ELR (cell line): ENCODE data around the gene PRKCA.
"Not testable (repeated sequence)": the region's sequence is repeated elsewhere in the genome, so short reads cannot be mapped to it uniquely, and the experiment has no call there.

Source experiments
- DNase-seq: peaks from one replicate; pipeline ENCODE4 v3.0.0-alpha.2; 2015; ENCODE audit warnings: low read depth

Gene PRKCA

DNA sequence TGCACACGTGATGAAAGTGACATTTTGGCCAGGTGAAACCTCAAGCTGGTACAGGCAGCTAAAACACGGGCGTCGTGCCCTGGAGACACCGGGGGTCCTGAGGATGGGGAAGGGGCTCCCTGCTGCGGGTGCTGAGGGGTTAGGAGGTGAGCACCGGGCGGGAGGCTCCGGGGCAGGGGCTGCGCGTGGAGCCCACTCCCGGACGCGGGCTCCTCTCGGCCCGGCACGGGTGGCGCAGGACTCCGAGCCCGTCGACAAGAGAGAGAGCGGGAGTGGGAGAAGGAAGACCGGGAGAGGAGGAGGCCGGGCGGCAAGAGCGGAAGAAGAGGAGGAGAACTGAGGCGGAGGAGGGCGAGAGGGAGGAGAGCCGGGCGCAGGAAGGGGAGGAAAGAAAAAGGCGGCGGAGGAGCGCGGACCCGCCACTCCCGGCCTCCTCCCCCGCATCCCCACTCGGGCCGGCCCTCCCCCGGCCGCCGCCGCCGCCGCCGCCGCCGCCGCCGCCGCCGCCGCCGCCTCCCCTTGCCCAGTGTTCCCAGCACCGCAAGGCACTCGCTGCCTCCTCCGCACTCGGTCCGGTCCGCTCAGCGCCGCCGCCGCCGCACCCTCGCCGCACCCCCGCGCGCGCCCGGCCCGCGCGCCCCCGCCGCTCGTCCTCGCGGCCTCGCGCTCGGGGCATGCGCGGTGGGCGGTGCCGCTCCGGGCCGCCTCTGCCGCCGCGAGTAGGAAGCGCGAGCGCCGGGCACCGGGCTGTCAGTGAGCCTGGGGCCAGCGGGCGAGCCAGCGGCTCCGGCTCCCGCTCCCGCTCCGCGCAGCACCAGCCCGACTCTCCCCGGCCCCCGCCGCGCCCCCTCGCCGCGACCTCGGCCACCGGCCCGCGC, at the start of gene PRKCA:
Gene PRKCA (plus strand): TSS at position 750 of the 878 bp plus-strand sequence.
- DNase-seq, result peak; percentile 88

DNA sequence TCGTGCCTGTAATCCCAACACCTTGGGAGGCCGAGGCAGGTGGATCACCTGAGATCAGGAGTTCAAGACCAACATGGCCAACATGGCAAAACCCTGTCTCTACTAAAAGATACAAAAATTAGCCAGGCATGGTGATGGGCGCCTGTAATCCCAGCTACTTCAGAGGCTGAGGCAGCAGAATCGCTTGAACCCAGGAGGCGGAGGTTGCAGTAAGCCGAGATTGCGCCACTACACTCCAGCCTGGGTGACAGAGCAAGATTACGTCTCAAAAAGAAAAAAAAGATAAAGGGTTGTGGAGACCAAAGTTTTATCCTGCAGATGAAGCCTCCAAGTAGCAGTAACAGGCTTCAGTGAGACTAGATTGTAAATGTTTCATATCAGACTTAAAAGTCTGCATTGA, 49.0 kb upstream of the PRKCA start:
- DNase-seq, result not testable (repeated sequence)

DNA sequence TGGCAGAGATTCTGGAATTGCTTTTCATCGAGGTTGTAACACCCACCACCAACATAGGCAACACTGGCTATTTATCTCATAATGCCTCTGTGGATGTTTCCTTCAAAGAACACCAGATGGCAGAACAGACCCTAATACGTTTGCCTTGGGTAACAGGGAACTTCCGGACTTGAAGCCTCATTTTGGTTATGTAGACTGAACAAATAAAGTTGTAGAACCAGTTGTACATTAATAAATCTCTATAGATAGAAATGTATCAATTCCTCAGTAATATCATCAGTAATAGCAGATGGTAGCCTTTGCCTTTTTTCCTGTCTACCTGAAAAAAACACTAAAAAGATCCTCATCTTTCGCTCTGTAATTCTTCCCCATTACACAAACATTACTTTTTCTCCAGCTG, 47.3 kb upstream of the PRKCA start:
- DNase-seq, result peak; percentile 88

DNA sequence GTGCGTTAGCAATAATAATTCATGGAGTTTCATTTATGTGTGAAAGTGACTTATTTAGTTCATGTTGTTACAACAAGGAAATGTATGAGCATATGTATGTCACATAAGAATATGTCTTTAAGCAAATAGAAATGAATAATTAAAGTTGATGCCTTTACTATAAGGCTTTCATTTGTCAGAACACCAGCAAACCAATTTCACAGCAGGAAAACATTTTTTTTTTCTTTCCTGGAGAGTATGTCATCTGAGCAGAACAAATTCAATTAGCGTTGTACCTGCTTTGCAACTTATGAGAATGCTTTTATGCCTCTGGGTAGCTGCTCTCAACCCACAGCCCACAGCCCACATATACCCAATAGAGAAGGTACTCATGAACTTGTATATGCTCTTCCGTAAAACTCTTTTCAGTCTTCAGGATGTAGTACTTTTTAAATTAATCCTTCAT, 46.9 kb upstream of the PRKCA start:
- DNase-seq, result no peak

DNA sequence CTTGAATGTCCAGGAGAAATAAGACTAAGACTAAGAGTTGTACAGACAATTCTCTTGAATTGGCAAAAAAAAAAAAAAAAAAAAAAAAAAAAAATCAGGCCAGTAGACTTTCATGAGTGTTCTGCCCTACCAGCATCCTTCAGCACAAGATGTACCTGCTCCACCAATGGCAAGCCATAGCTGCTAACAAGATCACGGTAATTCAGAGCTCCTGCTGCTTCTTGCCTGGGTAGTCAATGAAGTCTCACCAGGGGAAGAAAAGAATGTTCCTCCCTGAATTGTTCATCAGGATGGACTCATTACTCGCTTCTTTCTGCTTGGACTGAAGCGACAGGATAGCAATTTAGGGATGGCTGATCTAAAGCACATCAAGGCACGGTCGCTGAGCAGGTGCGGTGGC, 42.1 kb upstream of the PRKCA start:
- DNase-seq, result no peak

DNA sequence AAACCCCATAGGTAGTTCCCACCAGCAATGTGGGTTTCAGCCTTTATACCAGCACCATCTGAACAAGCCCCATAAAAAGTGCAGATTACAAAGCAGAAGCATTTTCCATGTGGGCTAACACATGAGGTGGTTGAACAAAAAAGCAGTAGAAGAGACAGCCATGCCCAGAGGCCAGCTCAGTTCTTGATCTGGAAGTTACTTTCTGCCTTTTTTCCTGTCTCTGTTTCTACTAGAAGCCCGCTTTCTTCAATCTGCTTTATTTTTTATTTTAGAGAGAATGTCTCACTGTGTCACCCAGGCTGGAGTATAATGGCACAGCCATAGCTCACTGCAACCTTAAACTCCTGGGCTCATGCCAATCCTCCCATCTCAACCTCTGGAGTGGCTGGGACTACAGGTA, 41.7 kb upstream of the PRKCA start:
- no peak for DNase-seq

DNA sequence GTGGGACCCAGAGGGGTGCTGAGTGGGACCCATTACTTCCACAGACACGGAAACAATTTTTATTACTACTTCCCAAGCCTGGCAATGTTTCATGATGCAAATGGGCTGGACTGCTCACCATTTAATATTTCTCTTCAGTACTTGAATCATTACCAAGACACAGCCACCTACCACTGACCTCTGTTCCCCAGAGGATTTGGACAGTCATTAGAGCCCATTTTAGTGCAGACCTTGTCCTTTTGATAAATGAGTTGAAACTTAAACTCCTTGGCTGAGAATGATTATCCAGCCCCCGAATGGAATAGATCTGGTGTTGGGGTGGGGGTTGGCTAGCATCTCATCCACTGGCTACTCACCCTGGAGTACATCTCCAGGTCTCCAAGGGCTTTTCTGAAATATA, 39.6 kb upstream of the PRKCA start:
- no peak for DNase-seq

DNA sequence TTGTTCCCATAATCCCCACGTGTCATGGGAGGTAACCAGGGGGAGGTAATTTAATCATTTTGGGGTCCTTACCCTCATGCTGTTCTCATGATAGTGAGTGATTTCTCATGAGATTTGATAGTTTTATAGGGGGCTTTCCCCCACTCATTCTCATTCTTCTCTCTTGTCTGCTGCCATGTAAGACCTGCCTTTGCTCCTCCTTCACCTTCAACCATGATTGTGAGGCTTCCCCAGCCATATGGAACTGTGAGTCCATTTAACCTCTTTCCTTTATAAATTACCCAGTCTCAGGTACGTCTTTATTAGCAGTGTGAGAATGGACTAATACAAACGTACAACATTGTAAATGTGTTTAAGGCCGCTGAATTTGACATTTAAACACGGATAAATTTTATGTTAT, 37.7 kb upstream of the PRKCA start:
- DNase-seq, result no peak

DNA sequence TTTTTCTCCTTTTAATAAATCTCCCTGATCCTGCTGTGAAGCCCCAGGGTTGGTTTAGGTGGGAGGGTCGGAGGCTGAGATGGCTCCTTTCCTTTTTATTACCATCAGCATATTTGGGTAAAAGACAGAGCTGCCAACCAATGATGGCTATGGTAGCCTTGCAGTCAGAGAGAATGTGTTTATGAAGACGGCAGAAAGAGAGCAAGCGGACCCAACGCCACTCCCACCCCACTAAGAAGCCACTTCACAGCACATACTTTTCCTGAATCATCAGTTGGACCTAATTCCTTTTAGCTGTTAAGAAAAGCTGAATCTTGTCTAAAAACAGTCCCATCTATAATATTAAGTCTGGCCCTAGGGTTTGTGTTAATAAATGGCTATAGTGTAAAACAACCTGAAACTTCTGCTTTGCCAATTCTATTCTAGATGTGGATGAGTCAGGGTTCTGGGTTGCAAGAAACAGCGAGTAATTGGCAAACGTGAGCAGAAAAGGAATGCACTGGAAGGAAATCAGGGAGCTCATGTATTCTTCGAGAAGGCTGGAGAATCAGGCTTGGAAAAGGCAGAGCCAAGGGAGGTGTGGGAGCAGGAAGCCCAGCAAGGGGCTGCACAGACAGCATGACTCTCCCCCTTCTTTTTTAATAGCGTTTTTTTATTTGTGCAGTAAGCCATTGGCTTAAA, 34.0 kb upstream of the PRKCA start:
- peak; percentile 66 for DNase-seq

DNA sequence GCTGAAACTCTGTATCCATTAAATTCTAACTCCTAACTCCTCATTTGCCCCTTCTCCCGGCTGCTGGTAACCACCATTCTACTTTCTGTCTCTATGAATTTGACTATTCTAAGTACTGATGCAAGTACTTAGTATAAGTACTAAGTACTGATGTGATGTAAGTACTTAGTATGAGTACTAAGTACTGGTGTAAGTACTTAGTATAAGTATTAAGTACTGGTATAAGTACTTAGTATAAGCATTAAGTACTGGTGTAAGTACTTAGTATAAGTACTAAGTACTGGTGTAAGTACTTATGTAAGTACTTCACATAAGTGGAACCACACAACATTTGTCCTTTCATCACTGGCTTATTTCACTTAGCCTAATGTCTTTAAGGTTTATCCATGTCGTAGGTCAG, 32.3 kb upstream of the PRKCA start:
- no peak for DNase-seq

DNA sequence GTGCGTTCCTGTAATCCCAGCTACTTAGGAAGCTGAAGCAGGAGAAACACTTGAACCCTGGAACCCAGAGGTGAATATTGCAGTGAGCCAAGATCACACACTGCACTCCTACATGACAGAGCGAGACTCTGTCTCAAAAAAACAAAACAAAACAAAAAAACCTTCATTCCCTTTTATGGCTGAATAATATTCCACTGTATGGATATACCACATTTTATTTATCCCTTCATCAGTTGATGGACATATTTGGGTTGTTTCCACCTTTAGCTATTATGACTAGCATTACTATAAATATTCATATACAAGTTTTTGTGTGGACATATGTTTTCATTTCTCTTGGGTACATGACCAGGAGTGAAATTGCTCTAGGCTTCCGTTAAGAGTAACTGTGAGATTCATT, 30.9 kb upstream of the PRKCA start:
- no peak for DNase-seq

DNA sequence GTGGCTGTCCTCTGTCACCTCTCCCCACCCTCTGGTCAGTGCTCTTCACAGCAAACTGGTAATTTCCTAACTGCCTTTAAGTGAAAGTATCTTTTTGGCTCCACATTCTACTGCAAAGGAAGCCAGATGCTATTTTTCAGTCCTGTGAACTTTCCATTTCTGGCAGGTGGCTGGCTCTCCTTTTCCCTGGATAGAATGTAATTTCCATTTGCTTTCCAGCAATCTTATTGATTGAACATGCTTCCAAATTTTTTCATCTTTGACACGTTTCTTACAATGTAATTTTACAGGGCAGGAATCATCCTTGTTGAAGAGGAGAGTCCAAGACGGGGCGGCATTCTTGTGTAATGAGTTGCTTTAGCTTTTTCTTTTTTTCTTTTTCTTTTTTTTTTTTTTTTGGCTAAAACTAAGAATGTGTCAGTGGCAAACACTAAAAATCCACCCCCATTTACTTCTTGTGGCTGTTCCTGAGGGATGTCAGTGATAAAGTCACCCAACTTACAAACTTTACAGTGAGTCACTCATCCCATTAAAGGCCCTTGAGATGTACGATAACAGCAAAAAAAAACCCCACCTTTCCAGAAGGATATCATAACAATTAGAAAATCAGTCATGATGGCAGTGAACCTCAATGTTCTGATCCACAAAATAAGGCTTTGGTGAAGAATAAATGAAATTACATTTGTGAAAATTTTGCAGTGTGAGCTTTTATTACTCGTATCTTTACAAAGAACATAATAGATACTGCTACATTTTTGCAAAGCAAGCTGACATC, 29.4 kb upstream of the PRKCA start:
- DNase-seq, result peak; percentile 98

DNA sequence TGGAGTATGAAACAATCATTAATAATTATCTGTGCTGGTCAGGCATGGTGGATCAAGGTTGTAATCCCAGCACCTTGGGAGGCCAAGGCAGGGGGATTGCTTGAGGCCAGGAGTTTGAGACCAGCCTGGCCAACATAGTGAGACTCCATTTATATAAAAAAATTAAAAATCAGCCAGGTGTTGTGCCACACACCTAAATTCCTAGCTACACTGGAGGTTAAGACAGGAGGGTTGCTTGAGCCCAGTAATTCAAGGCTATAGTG, 28.9 kb upstream of the PRKCA start:
- DNase-seq, result no peak

DNA sequence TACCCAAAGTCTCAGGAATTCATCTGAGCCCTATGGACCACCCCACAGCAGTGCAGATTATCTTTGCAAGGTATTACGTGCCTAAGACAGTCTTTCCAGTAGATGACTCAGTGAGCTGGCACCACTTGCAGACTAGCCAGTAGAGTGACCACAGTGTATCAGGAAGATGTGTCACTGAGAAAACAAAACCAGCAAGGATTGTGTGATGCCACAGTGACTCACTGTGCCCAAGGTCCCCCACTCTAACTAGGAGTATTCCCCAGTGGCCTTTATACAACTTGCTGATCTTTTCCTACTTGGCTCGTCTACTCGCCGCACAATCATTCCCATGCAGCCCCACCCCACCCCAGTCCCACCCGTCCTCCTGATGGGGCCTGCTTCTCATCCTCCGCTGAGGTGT, 26.8 kb upstream of the PRKCA start:
- DNase-seq, result peak; percentile 99

DNA sequence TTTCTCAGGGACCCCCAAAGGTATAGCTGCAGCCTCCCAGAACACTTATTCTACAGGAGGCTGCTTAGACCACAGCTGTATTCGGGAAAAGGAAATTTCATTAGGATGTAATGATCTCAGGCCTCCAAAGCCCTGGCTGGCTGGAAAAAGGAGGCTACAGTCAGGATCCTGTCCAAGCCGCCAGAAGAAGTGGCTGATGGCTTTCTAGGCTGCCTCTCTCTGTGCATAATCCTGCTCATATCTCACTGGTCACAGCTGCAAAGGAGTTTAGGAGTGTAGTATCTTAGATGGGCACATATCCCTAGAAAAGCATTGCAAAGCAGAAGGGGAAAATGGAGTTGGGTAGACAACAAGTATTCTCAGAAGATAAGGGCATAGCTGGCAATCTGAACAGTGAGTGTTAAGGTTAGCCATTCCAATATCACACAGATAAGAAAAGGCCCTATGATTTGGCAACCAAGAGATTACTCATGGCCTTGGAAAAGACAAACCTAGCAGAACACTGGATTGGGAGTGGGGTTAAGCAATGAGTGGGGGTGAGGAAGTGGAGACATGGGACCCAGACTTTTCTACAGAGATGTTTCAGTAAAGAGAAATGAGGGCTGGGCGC, 26.0 kb upstream of the PRKCA start:
- peak; percentile 58 for DNase-seq

DNA sequence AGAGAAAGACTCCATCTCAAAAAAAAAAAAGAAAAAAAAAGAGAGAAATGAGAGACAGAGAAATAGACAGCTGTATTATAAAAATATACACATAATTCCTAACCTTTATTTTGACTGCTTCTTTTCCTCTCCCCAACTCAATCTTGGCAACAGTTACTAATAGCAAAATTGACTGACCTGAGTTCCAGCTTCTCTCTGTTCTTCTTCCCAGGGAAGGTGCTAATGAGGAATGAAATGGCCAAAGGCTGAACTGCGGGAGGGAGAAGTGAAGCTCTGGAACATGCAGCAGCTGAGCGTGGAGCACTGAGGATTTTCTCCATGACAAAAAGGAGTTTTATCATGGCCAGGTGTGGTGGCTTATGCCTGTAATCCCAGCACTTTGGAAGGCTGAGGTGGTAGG, 25.2 kb upstream of the PRKCA start:
- no peak for DNase-seq

DNA sequence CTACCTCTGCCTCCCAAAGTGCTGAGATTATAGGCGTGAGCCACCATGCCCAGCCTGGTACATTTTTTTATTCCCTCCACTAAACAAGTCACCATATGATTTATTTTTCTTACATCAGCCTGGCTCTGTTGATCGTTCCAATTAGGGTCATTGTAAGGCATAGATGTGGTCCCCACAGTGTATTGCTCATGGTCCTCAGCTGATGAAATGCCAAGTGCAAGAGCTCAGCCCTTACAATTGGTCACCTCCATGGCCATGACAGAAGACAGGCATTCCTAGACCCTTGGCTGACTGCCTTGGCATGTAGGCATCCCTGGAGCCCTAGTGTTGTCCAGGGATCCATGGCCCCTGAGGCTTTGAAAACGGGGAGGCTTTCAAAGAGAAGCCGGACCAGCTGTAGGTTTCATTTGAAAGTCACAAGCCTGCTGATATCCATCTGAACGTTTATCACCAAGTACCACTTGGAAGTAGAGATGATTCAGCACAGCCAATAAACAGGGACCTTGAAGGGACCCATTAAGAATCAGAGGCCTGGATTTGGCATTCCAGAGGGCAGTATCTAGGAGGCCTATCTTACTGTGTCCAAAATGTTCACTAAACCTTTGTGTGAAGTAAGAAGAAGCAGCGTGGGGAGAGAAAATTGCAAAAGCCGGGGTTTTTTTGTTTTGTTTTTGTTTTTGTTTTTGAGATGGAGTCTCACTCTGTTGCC, 20.6 kb upstream of the PRKCA start:
- no peak for DNase-seq

DNA sequence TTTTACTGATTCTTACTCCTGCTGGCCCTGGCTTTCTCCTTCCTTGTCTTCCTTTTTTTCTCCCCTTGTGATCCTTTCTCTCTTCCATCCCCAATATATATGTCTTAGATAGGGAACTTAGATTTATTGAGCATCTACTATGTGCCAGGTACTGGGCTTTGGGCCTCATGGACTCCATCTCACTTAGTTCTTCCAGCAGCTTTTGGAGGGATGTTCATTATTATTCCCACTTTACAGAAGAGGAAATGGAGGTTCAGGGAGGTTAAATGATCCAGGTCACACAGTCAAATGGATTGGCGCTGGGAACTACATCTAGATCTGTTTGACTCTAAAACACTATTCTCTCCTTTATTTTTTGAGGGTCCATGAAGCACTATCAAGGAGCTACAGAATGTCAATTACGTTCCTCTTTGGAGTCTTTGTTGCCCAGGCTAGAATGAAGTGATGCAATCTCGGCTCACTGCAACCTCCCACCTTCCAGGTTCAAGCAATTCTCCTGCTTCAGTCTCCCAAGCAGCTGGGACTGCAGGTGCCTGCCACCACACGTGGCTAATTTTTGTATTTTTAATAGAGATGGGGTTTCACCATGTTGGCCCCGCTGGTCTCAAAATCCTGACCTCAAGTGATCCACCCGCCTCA, 19.0 kb upstream of the PRKCA start:
- no peak for DNase-seq

DNA sequence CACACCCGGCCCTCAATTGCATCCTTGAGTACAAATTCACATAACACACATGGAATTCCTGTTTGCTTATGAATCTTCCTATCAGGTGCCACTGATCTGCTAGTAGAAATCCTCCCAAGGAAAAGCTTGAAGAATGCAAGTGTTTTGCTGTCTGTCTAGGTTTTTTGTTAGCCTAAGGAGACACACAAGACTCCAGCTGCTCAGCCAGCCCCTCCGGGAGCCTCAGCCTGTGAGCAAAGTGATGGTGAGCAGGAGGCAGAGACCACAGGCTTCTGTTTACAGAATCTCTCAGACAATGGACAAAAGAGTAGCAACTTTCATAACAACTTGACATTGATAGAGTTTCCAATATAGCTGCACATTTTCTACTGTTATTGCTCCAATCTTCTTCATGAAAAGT, 18.4 kb upstream of the PRKCA start:
- no peak for DNase-seq

DNA sequence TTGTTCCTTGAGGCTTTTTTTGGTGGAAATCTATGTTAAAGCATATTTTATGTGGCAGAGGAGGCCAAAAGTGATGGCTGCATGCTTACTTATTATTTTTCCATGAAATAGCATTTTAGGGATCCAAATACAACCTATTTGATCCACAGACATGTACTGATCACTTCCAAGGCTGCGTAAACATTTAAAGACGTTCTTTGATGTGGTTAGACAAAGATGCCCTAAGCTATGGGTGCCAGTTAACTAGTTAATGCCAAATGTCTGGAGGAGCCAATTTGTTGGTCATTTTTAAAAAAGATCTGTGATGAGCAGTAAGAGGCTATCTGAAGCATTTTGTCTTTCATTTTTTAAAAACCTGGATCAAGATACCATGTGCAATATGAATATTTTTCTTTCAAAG, 17.3 kb upstream of the PRKCA start:
- DNase-seq, result no peak

DNA sequence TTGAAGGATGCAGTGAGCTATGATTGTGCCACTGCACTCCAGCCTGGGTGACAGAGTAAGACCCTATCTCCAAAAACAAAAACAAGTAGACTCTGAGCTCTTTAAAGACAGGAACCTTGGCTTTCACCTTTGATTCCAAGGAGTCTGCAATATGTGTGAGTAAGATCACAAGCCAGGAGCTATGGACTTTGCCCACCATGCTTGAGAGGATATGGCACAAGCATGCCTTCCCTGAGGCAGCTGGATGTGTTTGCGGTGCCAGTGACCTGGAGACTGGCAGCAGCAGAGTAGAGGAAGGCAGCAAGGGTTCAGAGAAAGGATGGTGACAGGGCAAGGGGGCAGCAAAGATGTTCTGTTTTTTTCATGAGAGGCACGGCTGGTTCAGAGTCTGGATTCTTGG, 14.5 kb upstream of the PRKCA start:
- no peak for DNase-seq
